Measurements from ENCODE around the gene SMYD3. TPM values are rescaled to one million over a fixed set of nuclear protein-coding genes. Genes with fewer than 3 reads are reported as not detected.
A peak's percentile ranks its signal among the peaks of the same experiment; 100 is the strongest.

Gene SMYD3
- total RNA-seq, 3 donors from 2014 or later = 16.8 to 28.8 (median 19.5) TPM

DNA sequence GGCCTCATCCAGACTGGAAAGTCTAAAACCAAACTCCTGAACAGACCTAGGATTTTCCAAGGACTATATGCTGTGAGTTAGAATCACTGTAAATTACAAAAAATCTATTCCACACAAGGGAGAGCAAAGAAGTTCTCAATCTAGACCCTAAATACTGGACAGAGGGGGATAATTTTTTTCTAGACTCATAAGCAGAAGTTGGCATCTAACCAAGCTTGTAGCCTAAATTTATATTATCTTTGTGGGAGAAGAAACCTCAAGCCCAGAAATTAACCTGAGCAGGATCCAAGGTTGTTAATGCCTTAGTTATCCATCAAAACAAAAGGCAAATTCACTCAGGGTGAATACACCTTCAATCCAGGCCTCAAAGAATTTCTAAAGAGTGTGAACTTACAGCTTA lies 290.2 kb downstream of the SMYD3 start:
- Histone ChIP-seq H3K27ac (no peak overlapping the region), H3K9me3 (peaks cover 0 to 7% of the 10 kb centered on the region in 2 donors), H3K36me3 (no peaks in the 10 kb centered on the region), H3K4me3 (no peak overlapping the region), H3K27me3 (no peaks in the 10 kb centered on the region), H3K4me1 (no peaks in the 10 kb centered on the region)
- intact Hi-C loops (cut with DNase I; ENCODE audit: low total_unique reads) = no loop called here
- DNase-seq (ENCODE audit: low spot score in 2 of 2) = no peak
- TF ChIP-seq, protein P1, sequence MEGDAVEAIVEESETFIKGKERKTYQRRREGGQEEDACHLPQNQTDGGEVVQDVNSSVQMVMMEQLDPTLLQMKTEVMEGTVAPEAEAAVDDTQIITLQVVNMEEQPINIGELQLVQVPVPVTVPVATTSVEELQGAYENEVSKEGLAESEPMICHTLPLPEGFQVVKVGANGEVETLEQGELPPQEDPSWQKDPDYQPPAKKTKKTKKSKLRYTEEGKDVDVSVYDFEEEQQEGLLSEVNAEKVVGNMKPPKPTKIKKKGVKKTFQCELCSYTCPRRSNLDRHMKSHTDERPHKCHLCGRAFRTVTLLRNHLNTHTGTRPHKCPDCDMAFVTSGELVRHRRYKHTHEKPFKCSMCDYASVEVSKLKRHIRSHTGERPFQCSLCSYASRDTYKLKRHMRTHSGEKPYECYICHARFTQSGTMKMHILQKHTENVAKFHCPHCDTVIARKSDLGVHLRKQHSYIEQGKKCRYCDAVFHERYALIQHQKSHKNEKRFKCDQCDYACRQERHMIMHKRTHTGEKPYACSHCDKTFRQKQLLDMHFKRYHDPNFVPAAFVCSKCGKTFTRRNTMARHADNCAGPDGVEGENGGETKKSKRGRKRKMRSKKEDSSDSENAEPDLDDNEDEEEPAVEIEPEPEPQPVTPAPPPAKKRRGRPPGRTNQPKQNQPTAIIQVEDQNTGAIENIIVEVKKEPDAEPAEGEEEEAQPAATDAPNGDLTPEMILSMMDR (IDR thresholded peaks at IDR 0.05) = no peak
- TF ChIP-seq POLR2A (IDR thresholded peaks at IDR 0.05) = no peak
- no peak for TF ChIP-seq POLR2AphosphoS5 (IDR thresholded peaks at IDR 0.05)

DNA sequence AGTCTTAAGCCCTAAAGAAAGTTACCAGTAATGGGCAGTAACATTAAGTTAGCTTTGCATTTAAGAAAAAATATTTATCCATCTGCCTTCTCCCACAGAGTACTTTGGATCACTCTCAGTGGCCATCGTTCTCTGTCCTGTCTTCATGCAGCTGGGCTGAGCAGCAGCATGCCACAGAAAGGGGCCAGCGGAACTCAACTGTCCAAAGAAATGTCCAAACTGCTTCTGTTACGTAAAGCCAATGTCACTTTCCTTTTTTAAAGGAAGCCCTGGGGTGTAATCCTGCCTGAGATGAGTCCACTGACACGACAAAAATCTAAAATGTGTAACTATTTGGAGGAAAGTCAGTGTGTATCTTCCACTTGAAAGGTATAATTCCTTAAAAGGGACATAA lies 291.6 kb downstream of the SMYD3 start:
- no peak for TF ChIP-seq POLR2A (IDR thresholded peaks at IDR 0.05)
- no peak for TF ChIP-seq POLR2AphosphoS5 (IDR thresholded peaks at IDR 0.05)
- TF ChIP-seq, protein P1 (IDR thresholded peaks at IDR 0.05) = no peak
- no peak overlapping the region for H3K27ac ChIP-seq
- H3K4me3 ChIP-seq = no peak overlapping the region
- H3K27me3 ChIP-seq = no peaks in the 10 kb centered on the region
- H3K36me3 ChIP-seq = no peaks in the 10 kb centered on the region
- H3K9me3 ChIP-seq = peaks cover 0 to 2% of the 10 kb centered on the region in 2 donors
- H3K4me1 ChIP-seq = no peaks in the 10 kb centered on the region
- DNase-seq (ENCODE audit: low spot score in 2 of 2) = no peak
- intact Hi-C loops (cut with DNase I; ENCODE audit: low total_unique reads) = no loop called here

DNA sequence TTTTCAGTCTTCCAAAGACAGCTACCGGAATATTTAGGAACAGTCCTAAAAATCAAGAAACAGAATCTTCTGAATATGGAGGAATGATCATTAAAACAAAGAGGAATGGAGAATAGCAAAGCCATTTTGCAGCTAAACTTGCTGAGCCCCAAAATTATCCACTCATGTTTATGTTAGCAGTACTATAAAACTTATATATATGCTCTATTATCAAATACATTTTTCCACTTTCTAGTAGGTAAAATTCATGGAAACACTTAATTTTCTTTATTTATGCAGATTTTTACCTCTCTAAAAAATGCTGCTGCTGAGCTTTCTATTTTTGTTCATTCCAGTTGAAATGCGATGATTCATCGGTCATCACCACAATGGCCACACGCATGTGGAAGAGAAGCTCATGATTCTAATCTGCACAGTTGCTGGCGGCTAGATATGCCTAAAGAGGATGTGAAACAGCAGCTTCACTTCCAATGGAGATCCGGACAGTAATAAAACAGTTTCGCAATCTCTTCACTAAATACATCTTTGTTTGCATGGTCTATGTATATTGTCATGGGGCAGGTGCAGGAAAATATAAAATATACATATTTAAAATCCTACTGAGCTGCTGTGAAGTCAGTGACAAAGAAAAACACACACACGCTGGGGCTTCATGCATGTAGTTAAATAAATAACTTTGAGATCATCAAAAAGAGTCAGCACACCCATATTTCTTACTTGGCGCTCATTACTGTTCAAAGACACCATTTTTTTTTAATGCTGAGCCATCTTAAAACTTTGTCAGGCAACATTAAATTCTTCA lies 292.2 kb downstream of the SMYD3 start:
- H3K36me3 ChIP-seq = no peaks in the 10 kb centered on the region
- no peaks in the 10 kb centered on the region for H3K4me1 ChIP-seq
- intact Hi-C loops (cut with DNase I; ENCODE audit: low total_unique reads) = no loop called here
- peak in 1 of 2 donors; percentile 22 for DNase-seq (ENCODE audit: low spot score in 2 of 2)
- H3K27me3 ChIP-seq = no peaks in the 10 kb centered on the region
- H3K4me3 ChIP-seq = no peak overlapping the region
- H3K9me3 ChIP-seq = no peaks in the 10 kb centered on the region
- H3K27ac ChIP-seq = no peak overlapping the region
- TF ChIP-seq, protein P1 (IDR thresholded peaks at IDR 0.05) = no peak
- no peak for TF ChIP-seq POLR2A (IDR thresholded peaks at IDR 0.05)
- TF ChIP-seq POLR2AphosphoS5 (IDR thresholded peaks at IDR 0.05) = no peak

DNA sequence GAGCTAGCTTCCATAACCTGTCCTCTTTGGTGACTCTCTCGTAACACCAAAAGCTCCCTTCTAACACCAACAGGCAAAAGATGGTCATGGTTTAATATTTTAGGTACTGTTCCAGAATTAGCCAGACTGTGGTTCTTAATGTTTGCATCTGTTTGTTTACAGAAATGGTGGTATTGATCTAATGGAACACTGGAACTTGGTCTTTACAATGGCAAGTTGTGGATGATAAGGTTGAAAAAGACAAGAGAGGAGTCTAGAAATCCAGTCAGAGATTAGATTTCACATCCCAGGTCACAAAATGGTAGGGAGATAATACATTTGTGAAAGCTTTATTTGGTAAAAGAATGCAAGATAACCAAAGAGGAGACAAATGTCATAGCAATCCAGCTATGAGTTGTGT lies 293.1 kb downstream of the SMYD3 start:
- TF ChIP-seq POLR2A (IDR thresholded peaks at IDR 0.05) = no peak
- TF ChIP-seq, protein P1 (IDR thresholded peaks at IDR 0.05) = no peak
- no peak for TF ChIP-seq POLR2AphosphoS5 (IDR thresholded peaks at IDR 0.05)
- intact Hi-C loops (cut with DNase I; ENCODE audit: low total_unique reads) = no loop called here
- DNase-seq (ENCODE audit: low spot score in 2 of 2) = no peak

DNA sequence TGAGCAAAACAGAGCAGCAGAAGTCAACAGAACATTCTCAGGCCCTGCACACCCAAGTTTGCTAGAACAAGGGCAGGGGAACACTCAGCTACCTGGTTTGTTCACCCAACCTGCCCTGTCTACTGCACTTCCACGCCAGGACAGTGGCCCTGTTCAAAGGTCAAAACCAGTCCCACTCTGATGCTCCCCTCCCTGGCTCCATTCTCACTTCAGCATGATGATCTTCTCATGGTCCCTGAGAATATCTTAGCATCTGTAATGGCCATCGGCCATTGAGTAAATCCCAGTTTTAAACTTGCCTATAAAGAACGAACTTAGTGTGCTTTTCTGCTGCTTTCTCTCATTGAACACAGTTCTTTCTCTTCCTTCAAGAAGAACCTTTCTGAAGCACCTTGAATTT lies 293.6 kb downstream of the SMYD3 start:
- intact Hi-C loops (cut with DNase I; ENCODE audit: low total_unique reads) = no loop called here
- no peak for DNase-seq (ENCODE audit: low spot score in 2 of 2)
- TF ChIP-seq POLR2A (IDR thresholded peaks at IDR 0.05) = no peak
- no peaks in the 10 kb centered on the region for H3K4me1 ChIP-seq
- no peaks in the 10 kb centered on the region for H3K36me3 ChIP-seq
- no peak overlapping the region for H3K27ac ChIP-seq
- no peak overlapping the region for H3K4me3 ChIP-seq
- H3K9me3 ChIP-seq = no peaks in the 10 kb centered on the region
- no peaks in the 10 kb centered on the region for H3K27me3 ChIP-seq

More for the DNA sequence above, 293.1 kb downstream of the SMYD3 start:
- Histone ChIP-seq H3K36me3 (no peaks in the 10 kb centered on the region), H3K4me3 (no peak overlapping the region), H3K4me1 (no peaks in the 10 kb centered on the region), H3K27ac (no peak overlapping the region), H3K9me3 (no peaks in the 10 kb centered on the region), H3K27me3 (no peaks in the 10 kb centered on the region)
